Measurements from ENCODE around the gene MRGPRG. TPM values are rescaled to one million over a fixed set of nuclear protein-coding genes. Genes with fewer than 3 reads are reported as not detected.

The MRGPRG gene
- total and polyA plus RNA-seq, 9 of the 15 experiments (the other 6 are each of a cell fraction or from before 2014, with no cell fraction given): not detected

GRCh38 chr11:3231851-3232744 lies 13.5 kb upstream of the MRGPRG start, which contains the start of gene MRGPRE (continued):
- no peak for TF ChIP-seq ZNF398 (CRISPR knock-in tag; IDR thresholded peaks at IDR 0.05)
- TF ChIP-seq ZNF76 (CRISPR knock-in tag; IDR thresholded peaks at IDR 0.05; ENCODE audit: borderline replicate concordance): no peak
- TF ChIP-seq ZNF324 (CRISPR knock-in tag; IDR thresholded peaks at IDR 0.05): no peak
- no peak for TF ChIP-seq SMARCB1 (IDR thresholded peaks at IDR 0.05; ENCODE audit: insufficient read length, low read depth)
- no peak for TF ChIP-seq MCM5 (IDR thresholded peaks at IDR 0.05; ENCODE audit: low read depth)
- TF ChIP-seq RBM14 (IDR thresholded peaks at IDR 0.05; ENCODE audit: borderline replicate concordance, insufficient read depth, low read depth, low read length): no peak
- TF ChIP-seq RBM15 (IDR thresholded peaks at IDR 0.05; ENCODE audit: insufficient read depth, low read length): no peak
- TF ChIP-seq ZNF655 (CRISPR knock-in tag; IDR thresholded peaks at IDR 0.05): no peak
- TF ChIP-seq ZC3H4 (CRISPR knock-in tag; IDR thresholded peaks at IDR 0.05; ENCODE audit: borderline replicate concordance): no peak
- TF ChIP-seq ZNF146 (CRISPR knock-in tag; IDR thresholded peaks at IDR 0.05; ENCODE audit: unreplicated experiment): no peak
- no peak for TF ChIP-seq POU5F1 (IDR thresholded peaks at IDR 0.05; ENCODE audit: borderline replicate concordance, low read depth, low read length, partially characterized antibody)
- no peak for TF ChIP-seq HNRNPLL (IDR thresholded peaks at IDR 0.05; ENCODE audit: low read depth, low read length, poor library complexity, severe bottlenecking)
- TF ChIP-seq GTF3C2 (IDR thresholded peaks at IDR 0.05; ENCODE audit: borderline replicate concordance, extremely low read depth, insufficient read length): no peak
- no peak for TF ChIP-seq MYBL2 (IDR thresholded peaks at IDR 0.05; ENCODE audit: low read depth)
- TF ChIP-seq MYBL2 (CRISPR knock-in tag; IDR thresholded peaks at IDR 0.05; ENCODE audit: borderline replicate concordance): no peak
- TF ChIP-seq HSF4 (CRISPR knock-in tag; IDR thresholded peaks at IDR 0.05; ENCODE audit: borderline replicate concordance): no peak
- TF ChIP-seq EWSR1 (IDR thresholded peaks at IDR 0.05; ENCODE audit: borderline replicate concordance, low read depth, partially characterized antibody): no peak
- no peak for TF ChIP-seq KLF1 (tag; IDR thresholded peaks at IDR 0.05)
- no peak for TF ChIP-seq NCOA1 (IDR thresholded peaks at IDR 0.05; ENCODE audit: low read depth)
- no peak for TF ChIP-seq USF1 (CRISPR knock-in tag; IDR thresholded peaks at IDR 0.05)
- TF ChIP-seq ZNF780A (CRISPR knock-in tag; IDR thresholded peaks at IDR 0.05): no peak

Measured in K562 (cell line).